Smooth muscle cell (in vitro differentiated cells): Measurements from ENCODE around the gene EPAS1. TPM values are rescaled to one million over a fixed set of nuclear protein-coding genes. Genes with fewer than 3 reads are reported as not detected.

Source experiments
- DNase-seq: peaks from one replicate; lab custom pipeline; 2025; ENCODE audit not compliant: unreplicated experiment; lab: John Stamatoyannopoulos, UW
- H2AFZ ChIP-seq: fragments of 200-600 bp; sonication (generic); 2 replicates; pipeline ENCODE4 v1.6.0; 2016; ENCODE audit warnings: antibody characterized with exemption, low read depth, mild to moderate bottlenecking
- H3F3A ChIP-seq: fragments of 200-600 bp; sonication (generic); 2 replicates; pipeline ENCODE4 v1.6.0; 2017; ENCODE audit warnings: antibody characterized with exemption, low read depth
- H3K27ac ChIP-seq: fragments of 200-600 bp; sonication (generic); 2 replicates; pipeline ENCODE4 v1.5.1; 2016; ENCODE audit warnings: low read depth, mild to moderate bottlenecking
- H3K27me3 ChIP-seq: fragments of 200-600 bp; sonication (generic); 2 replicates; pipeline ENCODE4 v1.6.1; 2016; ENCODE audit warnings: low read depth, mild to moderate bottlenecking
- H3K36me3 ChIP-seq: fragments of 200-600 bp; sonication (generic); 2 replicates; pipeline ENCODE4 v1.5.1; 2016; ENCODE audit warnings: low read depth
- H3K4me1 ChIP-seq: fragments of 200-600 bp; sonication (generic); 2 replicates; pipeline ENCODE4 v1.5.1; 2016; ENCODE audit warnings: low read depth
- H3K4me2 ChIP-seq: fragments of 200-600 bp; sonication (generic); 2 replicates; pipeline ENCODE4 v1.6.0; 2016; ENCODE audit warnings: mild to moderate bottlenecking
- H3K4me3 ChIP-seq: fragments of 200-600 bp; sonication (generic); 2 replicates; pipeline ENCODE4 v1.5.1; 2016; ENCODE audit warnings: mild to moderate bottlenecking
- H3K79me2 ChIP-seq: fragments of 200-600 bp; sonication (generic); 2 replicates; pipeline ENCODE4 v1.6.0; 2016; ENCODE audit warnings: low read depth, mild to moderate bottlenecking
- H3K9ac ChIP-seq: fragments of 200-600 bp; sonication (generic); 2 replicates; pipeline ENCODE4 v1.6.0; 2016; ENCODE audit warnings: low read depth
- H3K9me3 ChIP-seq: fragments of 200-600 bp; sonication (generic); replicated peaks from 2 replicates; pipeline ENCODE4 v1.5.1; 2016; ENCODE audit warnings: low read depth
- H4K20me1 ChIP-seq: fragments of 200-600 bp; sonication (generic); 2 replicates; pipeline ENCODE4 v1.6.0; 2016; ENCODE audit warnings: low read depth
- CTCF ChIP-seq: fragments of 200-600 bp; sonication (generic); IDR thresholded peaks from 2 replicates; pipeline ENCODE4 v1.5.1; 2017; ENCODE audit warnings: borderline replicate concordance, mild to moderate bottlenecking, antibody characterized with exemption; ENCODE audit not compliant: insufficient read depth, poor library complexity, severe bottlenecking
- WGBS: methylation state at CpG from one replicate; pipeline ENCODE4 v1.1.7; 2016; ENCODE audit warnings: low lambda C conversion rate; 5-methylcytosine and 5-hydroxymethylcytosine counted together
- polyA plus RNA-seq: library from polyadenylated mRNA; unstranded; fragments of >200 nt; fragmentation: Nextera tagmentation; extraction: Ambion mirVana; gene quantifications from 2 replicates; pipeline ENCODE4 v1.2.1, GENCODE V29; 2016
- total RNA-seq: library from RNA; depleted of rRNA; stranded (reverse); fragments of >200 nt; gene quantifications from 2 replicates; pipeline ENCODE4 v1.2.3, GENCODE V29; 2014

Gene EPAS1
- total and polyA plus RNA-seq, 2 experiments from 2014 or later, result 31.7 to 91.6 TPM

- H3K9me3 ChIP-seq, result no peaks in the 10 kb centered on the region
- H3K27me3 ChIP-seq, result no peaks in the 10 kb centered on the region
- H3K79me2 ChIP-seq, result no peaks in the 10 kb centered on the region
- no peak overlapping the region for H3K9ac ChIP-seq
- no peaks in the 10 kb centered on the region for H3K4me1 ChIP-seq
- no peak for DNase-seq
- WGBS, result 91% methylated on average over 12 of the region's 13 CpGs
- peaks cover 12% of the 10 kb centered on the region for H3F3A ChIP-seq
- no peak overlapping the region for H3K4me2 ChIP-seq
- no peaks in the 10 kb centered on the region for H4K20me1 ChIP-seq
- H3K36me3 ChIP-seq, result peaks cover 6% of the 10 kb centered on the region
- H3K27ac ChIP-seq, result no peak overlapping the region
- H2AFZ ChIP-seq, result no peak overlapping the region
- H3K4me3 ChIP-seq, result no peak overlapping the region
- TF ChIP-seq CTCF, result no peak
These were observed 92.3 kb downstream of the EPAS1 start for GRCh38 chr2:46389417-46389916.

- H3K9me3 ChIP-seq, result no peaks in the 10 kb centered on the region
- H3K4me3 ChIP-seq, result no peak overlapping the region
- H4K20me1 ChIP-seq, result no peaks in the 10 kb centered on the region
- H3K4me1 ChIP-seq, result no peaks in the 10 kb centered on the region
- H2AFZ ChIP-seq, result no peak overlapping the region
- no peaks in the 10 kb centered on the region for H3K27me3 ChIP-seq
- H3F3A ChIP-seq, result peaks cover 12% of the 10 kb centered on the region
- H3K36me3 ChIP-seq, result peaks cover 6% of the 10 kb centered on the region
- no peak for TF ChIP-seq CTCF
- H3K4me2 ChIP-seq, result no peak overlapping the region
- WGBS, result 97% methylated on average over 3 of the region's 3 CpGs
- H3K27ac ChIP-seq, result no peak overlapping the region
- H3K79me2 ChIP-seq, result no peaks in the 10 kb centered on the region
- no peak overlapping the region for H3K9ac ChIP-seq
- DNase-seq, result no peak
These were observed 92.8 kb downstream of the EPAS1 start for GRCh38 chr2:46390036-46390435.

- H3K36me3 ChIP-seq, result peaks cover 4% of the 10 kb centered on the region
- H3K4me2 ChIP-seq, result no peak overlapping the region
- H2AFZ ChIP-seq, result no peak overlapping the region
- H3K79me2 ChIP-seq, result no peaks in the 10 kb centered on the region
- no peak overlapping the region for H3K27ac ChIP-seq
- no peak for TF ChIP-seq CTCF
- no peaks in the 10 kb centered on the region for H3K9me3 ChIP-seq
- no peak overlapping the region for H3K4me3 ChIP-seq
- H3F3A ChIP-seq, result peaks cover 10% of the 10 kb centered on the region
- H3K27me3 ChIP-seq, result no peaks in the 10 kb centered on the region
- H3K9ac ChIP-seq, result no peak overlapping the region
- no peaks in the 10 kb centered on the region for H4K20me1 ChIP-seq
- WGBS, result 81% methylated on average over 7 of the region's 7 CpGs
- no peaks in the 10 kb centered on the region for H3K4me1 ChIP-seq
- DNase-seq, result no peak
These were observed 93.7 kb downstream of the EPAS1 start for GRCh38 chr2:46390901-46391395.

- H3K4me1 ChIP-seq, result no peaks in the 10 kb centered on the region
- no peak overlapping the region for H3K27ac ChIP-seq
- H3K36me3 ChIP-seq, result no peaks in the 10 kb centered on the region
- H2AFZ ChIP-seq, result no peak overlapping the region
- no peak for TF ChIP-seq CTCF
- no peak overlapping the region for H3K4me2 ChIP-seq
- H3K27me3 ChIP-seq, result no peaks in the 10 kb centered on the region
- H3K9me3 ChIP-seq, result no peaks in the 10 kb centered on the region
- DNase-seq, result no peak
- H3K9ac ChIP-seq, result no peak overlapping the region
- no peaks in the 10 kb centered on the region for H4K20me1 ChIP-seq
- 89% methylated on average over 12 of the region's 12 CpGs for WGBS
- no peaks in the 10 kb centered on the region for H3F3A ChIP-seq
- H3K79me2 ChIP-seq, result no peaks in the 10 kb centered on the region
- H3K4me3 ChIP-seq, result no peak overlapping the region
These were observed 95.5 kb downstream of the EPAS1 start for GRCh38 chr2:46392561-46393346.
